HCT116 (cell line): ENCODE results near the gene ANKRD24. TPM values are rescaled to one million over a fixed set of nuclear protein-coding genes. Genes with fewer than 3 reads are reported as not detected.

Experiments used
- ATAC-seq: fragments of 200-7000 bp; cut with Tn5 transposase; 2 replicates; pipeline ENCODE4 v1.9.1; 2020; ENCODE audit warnings: mild to moderate bottlenecking, moderate library complexity
- BruUV-seq: library from RNA; stranded (reverse); fragments of 400-500 nt; replicated peaks from 2 replicates; lab custom pipeline; 2021; lab: Mats Ljungman, UMichigan
- CTCF ChIA-PET: fragments of 300-600 bp; sonication (Branson Sonifier 250); formaldehyde crosslinking; loops from one replicate; lab custom pipeline; 2021; ENCODE audit warnings: antibody characterized with exemption; lab: Charles Lee
- POLR2A ChIA-PET: fragments of 300-600, 350-600 bp; sonication (Branson Sonifier 250); formaldehyde crosslinking; loops from one replicate; lab custom pipeline; 2021; ENCODE audit warnings: antibody characterized with exemption; lab: Charles Lee
- RAD21 ChIA-PET, 2 experiments: fragments of 300-600 bp; sonication (Branson Sonifier 250); formaldehyde crosslinking; loops; one replicate each; lab custom pipeline; 2023; ENCODE audit warnings: low total read pairs in 2 of 2; ENCODE audit not compliant: uncharacterized antibody in 2 of 2, unreplicated experiment in 2 of 2, low non-redundant PET in 1 of 2; lab: Charles Lee
- DNase-seq: peaks from one replicate; pipeline ENCODE4 v3.0.0-alpha.2; 2010; ENCODE audit warnings: low read depth, low spot score
- H2AFZ ChIP-seq: fragments of 200-600 bp; shearing (Covaris generic), sonication (generic); 2 replicates; pipeline ENCODE4 v1.6.1; 2017; ENCODE audit warnings: low read depth, mixed run types, mixed read lengths, antibody characterized with exemption, low read length; ENCODE audit not compliant: poor library complexity, severe bottlenecking
- H3K27ac ChIP-seq: 2 replicates; pipeline ENCODE4 v1.5.1; 2012; ENCODE audit warnings: low read depth, low read length
- H3K27me3 ChIP-seq: fragments of 200-600 bp; sonication (generic); 2 replicates; pipeline ENCODE4 v1.6.1; 2016; ENCODE audit warnings: mixed run types, low read length, mixed read lengths; ENCODE audit not compliant: insufficient read depth
- H3K36me3 ChIP-seq, 2 experiments: fragments of 200-500 bp in 1 of 2; fragments of 200-600 bp in 1 of 2; sonication (Bioruptor generic) in 1 of 2; sonication (generic) in 1 of 2; 2 replicates each; pipeline versions ENCODE4 v1.5.1 to v1.6.1; 2014 to 2016; ENCODE audit warnings: low read length in 2 of 2, inconsistent platforms in 1 of 2, mixed read lengths in 1 of 2, mixed run types in 1 of 2; ENCODE audit not compliant: insufficient read depth in 2 of 2, control insufficient read depth in 1 of 2
- H3K4me1 ChIP-seq, 2 experiments: fragments of 200-600 bp in 1 of 2; sonication (generic) in 1 of 2; 2 replicates each; pipeline versions ENCODE4 v1.5.1 to v1.6.1; 2012 to 2017; ENCODE audit warnings: low read length in 2 of 2, inconsistent platforms in 1 of 2, mild to moderate bottlenecking in 1 of 2, mixed read lengths in 1 of 2, mixed run types in 1 of 2, moderate library complexity in 1 of 2; ENCODE audit not compliant: insufficient read depth in 2 of 2, control insufficient read depth in 1 of 2
- H3K4me2 ChIP-seq: fragments of 200-600 bp; sonication (generic); 2 replicates; pipeline ENCODE4 v1.6.1; 2017; ENCODE audit warnings: mixed run types, low read length, mixed read lengths
- H3K4me3 ChIP-seq, 2 experiments: fragments of 200-600 bp in 1 of 2; sonication (generic) in 1 of 2; replicated peaks in 1 of 2; 2 replicates each; pipeline ENCODE4 v1.5.1; 2011 to 2016; ENCODE audit warnings: low read length in 2 of 2, control low read depth in 1 of 2, low read depth in 1 of 2, mild to moderate bottlenecking in 1 of 2, mixed read lengths in 1 of 2, mixed run types in 1 of 2
- H3K79me2 ChIP-seq: fragments of 200-600 bp; sonication (generic); 2 replicates; pipeline ENCODE4 v1.6.1; 2017; ENCODE audit warnings: mild to moderate bottlenecking, mixed run types, low read length, moderate library complexity, mixed read lengths; ENCODE audit not compliant: insufficient read depth
- H3K9ac ChIP-seq: fragments of 200-600 bp; sonication (generic); 2 replicates; pipeline ENCODE4 v1.6.1; 2016; ENCODE audit warnings: low read length, mixed read lengths
- H3K9me2 ChIP-seq: fragments of 200-600 bp; sonication (generic), shearing (Covaris generic); 2 replicates; pipeline ENCODE4 v1.6.1; 2017; ENCODE audit warnings: mixed run types, mild to moderate bottlenecking, moderate library complexity; ENCODE audit not compliant: insufficient read depth
- H3K9me3 ChIP-seq, 2 experiments: fragments of 200-500 bp in 1 of 2; fragments of 200-600 bp in 1 of 2; sonication (Bioruptor generic) in 1 of 2; sonication (generic) in 1 of 2; 2 replicates each; pipeline ENCODE4 v1.6.1; 2014 to 2017; ENCODE audit warnings: low read length in 2 of 2, mixed read lengths in 2 of 2, inconsistent platforms in 1 of 2, low read depth in 1 of 2, mild to moderate bottlenecking in 1 of 2, mixed run types in 1 of 2, moderate library complexity in 1 of 2; ENCODE audit not compliant: control insufficient read depth in 1 of 2, insufficient read depth in 1 of 2
- H4K20me1 ChIP-seq: fragments of 200-600 bp; sonication (generic), shearing (Covaris generic); 2 replicates; pipeline ENCODE4 v1.6.1; 2017; ENCODE audit warnings: mixed run types, mild to moderate bottlenecking, moderate library complexity; ENCODE audit not compliant: insufficient read depth
- CBX3 ChIP-seq: IDR thresholded peaks from 2 replicates; pipeline ENCODE4 v1.6.1; 2012; ENCODE audit warnings: low read depth
- CEBPB ChIP-seq: IDR thresholded peaks from 2 replicates; pipeline ENCODE4 v1.6.1; 2012; ENCODE audit warnings: low read depth
- EGR1 ChIP-seq: IDR thresholded peaks from 2 replicates; pipeline ENCODE4 v1.6.1; 2012; ENCODE audit warnings: low read depth
- ELF1 ChIP-seq: IDR thresholded peaks from 2 replicates; pipeline ENCODE4 v1.6.1; 2012; ENCODE audit warnings: low read depth, borderline replicate concordance
- EZH2 ChIP-seq: fragments of 200-600 bp; sonication (generic); IDR thresholded peaks from 2 replicates; pipeline ENCODE4 v1.6.1; 2017; ENCODE audit warnings: antibody characterized with exemption, mixed run types
- EZH2phosphoT487 ChIP-seq: fragments of 200-600 bp; IDR thresholded peaks from 2 replicates; pipeline ENCODE4 v1.6.1; 2018; ENCODE audit warnings: antibody characterized with exemption, borderline replicate concordance
- FOSL1 ChIP-seq: IDR thresholded peaks from 2 replicates; pipeline ENCODE4 v1.6.1; 2012; ENCODE audit warnings: low read depth
- JUND ChIP-seq: IDR thresholded peaks from 2 replicates; pipeline ENCODE4 v1.6.1; 2012
- POLR2A ChIP-seq: IDR thresholded peaks from 2 replicates; pipeline ENCODE4 v1.7.0; 2011; ENCODE audit warnings: borderline replicate concordance; ENCODE audit not compliant: insufficient read depth, insufficient read length; ENCODE audit errors: extremely low read depth
- POLR2AphosphoS5 ChIP-seq: IDR thresholded peaks from 2 replicates; pipeline ENCODE4 v1.6.1; 2011; ENCODE audit warnings: mild to moderate bottlenecking, low read depth, low read length, moderate library complexity
- SIN3A ChIP-seq: IDR thresholded peaks from 2 replicates; pipeline ENCODE4 v1.6.1; 2012; ENCODE audit warnings: low read depth
- TCF7L2 ChIP-seq: IDR thresholded peaks from 2 replicates; pipeline ENCODE4 v1.7.0; 2011; ENCODE audit warnings: borderline replicate concordance, inconsistent platforms; ENCODE audit not compliant: insufficient read depth, insufficient read length; ENCODE audit errors: extremely low read depth
- YY1 ChIP-seq: IDR thresholded peaks from 2 replicates; pipeline ENCODE4 v1.6.1; 2011; ENCODE audit warnings: low read length, low read depth, moderate library complexity, mild to moderate bottlenecking; ENCODE audit not compliant: insufficient replicate concordance; ENCODE audit errors: extremely low read depth
- ZNF274 ChIP-seq: fragments of 200-500 bp; sonication (Bioruptor generic); IDR thresholded peaks from 2 replicates; pipeline ENCODE4 v1.6.1; 2014; ENCODE audit warnings: mild to moderate bottlenecking, low read depth, low read length, inconsistent platforms
- intact Hi-C: fragments of 100-400 bp; cut with micrococcal nuclease; formaldehyde crosslinking; loops from 2 replicates; pipeline ENCODE4 v1.10.0; 2022
- total RNA-seq: library from RNA; stranded (reverse); gene quantifications from one replicate; pipeline ENCODE4 v1.2.1, GENCODE V29; 2021; ENCODE audit not compliant: unreplicated experiment
- TF ChIP-seq, protein P1 (sequence below): IDR thresholded peaks from 2 replicates; pipeline ENCODE4 v1.6.1; 2012

Gene ANKRD24
- total RNA-seq, 1 experiment from 2014 or later: 1.7 TPM

GRCh38 chr19:4264812-4265211, 82.3 kb downstream of the ANKRD24 start:
- no peak for DNase-seq
- no TSS peak for BruUV-seq
- Histone ChIP-seq H3K4me1 (peaks cover 0 to 7% of the 10 kb centered on the region in 2 experiments; a peak in 1 of 4 replicates), H3K27ac (no peak overlapping the region), H3K4me2 (no peak overlapping the region), H3K9me2 (no peaks in the 10 kb centered on the region), H4K20me1 (no peaks in the 10 kb centered on the region), H3K79me2 (no peaks in the 10 kb centered on the region), H3K4me3 (no peak overlapping the region), H3K9ac (no peak overlapping the region), H3K27me3 (no peaks in the 10 kb centered on the region), H2AFZ (no peak overlapping the region), H3K9me3 (no peaks in the 10 kb centered on the region), H3K36me3 (peaks cover 6 to 18% of the 10 kb centered on the region in 2 experiments; a peak in 3 of 4 replicates)
- no peak for ATAC-seq
- ChIA-PET CTCF (interaction anchor here (2.7 kb wide), 1 partner anchor 87 kb away, joined by 52 read pairs; no protein-coding TSS in a partner anchor), RAD21 (no interaction called here), POLR2A (no interaction called here)
- TF ChIP-seq POLR2A (no peak), EZH2phosphoT487 (no peak), ELF1 (no peak), TCF7L2 (no peak), EGR1 (no peak), FOSL1 (no peak), CEBPB (no peak), JUND (no peak), YY1 (no peak), POLR2AphosphoS5 (no peak), SIN3A (no peak), EZH2 (no peak), CBX3 (no peak), ZNF274 (no peak)
- TF ChIP-seq, protein P1, sequence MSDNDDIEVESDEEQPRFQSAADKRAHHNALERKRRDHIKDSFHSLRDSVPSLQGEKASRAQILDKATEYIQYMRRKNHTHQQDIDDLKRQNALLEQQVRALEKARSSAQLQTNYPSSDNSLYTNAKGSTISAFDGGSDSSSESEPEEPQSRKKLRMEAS: no peak
- intact Hi-C loops: loop anchor here (10.0 kb wide), 1 partner anchor 260 kb away; no protein-coding TSS in a partner anchor
